OCI-LY7 (cell line): ENCODE data around the gene USP43.

Experiments
- CTCF ChIP-seq: fragments of 200-600 bp; sonication (generic); conservative IDR thresholded peaks from 2 replicates; pipeline ENCODE4 v1.5.1; 2014; ENCODE audit warnings: mild to moderate bottlenecking, antibody characterized with exemption, low read length, moderate library complexity, mixed read lengths
- EZH2phosphoT487 ChIP-seq: fragments of 200-600 bp; sonication (generic); IDR thresholded peaks from 2 replicates; pipeline ENCODE4 v1.6.1; 2018; ENCODE audit warnings: low read depth, borderline replicate concordance, mild to moderate bottlenecking, mixed run types, antibody characterized with exemption, low read length, moderate library complexity, mixed read lengths

DNA sequence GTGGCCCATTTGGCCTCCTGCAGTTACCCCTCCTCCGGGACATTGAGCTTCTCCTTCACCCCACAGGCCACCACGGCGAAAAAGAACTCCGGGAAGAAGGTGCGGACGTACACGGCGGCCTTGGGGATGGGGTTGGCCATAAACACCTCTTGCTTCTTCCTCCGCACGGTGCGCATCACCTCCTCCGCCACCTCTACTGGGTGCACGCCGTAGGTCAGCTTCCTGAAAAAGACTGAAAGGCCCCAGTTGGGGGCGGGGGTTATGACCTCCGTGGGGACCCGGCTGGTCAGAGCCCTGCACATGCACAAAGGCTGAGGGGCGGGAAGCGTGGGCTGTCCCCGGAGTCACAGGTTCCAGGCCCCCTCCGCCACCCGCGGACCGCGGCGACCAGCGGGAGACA lies 126.1 kb downstream of the USP43 start:
- no peak for TF ChIP-seq CTCF
- TF ChIP-seq EZH2phosphoT487, result no peak
